Stimulated activated CD8-positive, alpha-beta memory T cell treated with anti-CD3 and anti-CD28 coated beads, Interleukin-4, amount 100 ng/mL, for 24 hours (primary cell): Measurements from ENCODE around the gene TLR4.

Source experiments
- DNase-seq: peaks from one replicate; pipeline ENCODE4 v3.0.0-alpha.2; 2020; ENCODE audit warnings: low read depth

TLR4 gene

DNA sequence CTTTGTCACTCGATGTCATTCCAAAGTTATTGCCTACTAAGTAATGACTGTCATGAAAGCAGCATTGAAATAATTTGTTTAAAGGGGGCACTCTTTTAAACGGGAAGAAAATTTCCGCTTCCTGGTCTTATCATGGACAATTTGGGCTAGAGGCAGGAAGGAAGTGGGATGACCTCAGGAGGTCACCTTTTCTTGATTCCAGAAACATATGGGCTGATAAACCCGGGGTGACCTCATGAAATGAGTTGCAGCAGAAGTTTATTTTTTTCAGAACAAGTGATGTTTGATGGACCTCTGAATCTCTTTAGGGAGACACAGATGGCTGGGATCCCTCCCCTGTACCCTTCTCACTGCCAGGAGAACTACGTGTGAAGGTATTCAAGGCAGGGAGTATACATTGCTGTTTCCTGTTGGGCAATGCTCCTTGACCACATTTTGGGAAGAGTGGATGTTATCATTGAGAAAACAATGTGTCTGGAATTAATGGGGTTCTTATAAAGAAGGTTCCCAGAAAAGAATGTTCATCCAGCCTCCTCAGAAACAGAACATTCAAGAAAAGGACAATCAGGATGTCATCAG lies 11.3 kb downstream of the TLR4 start:
- no peak for DNase-seq

DNA sequence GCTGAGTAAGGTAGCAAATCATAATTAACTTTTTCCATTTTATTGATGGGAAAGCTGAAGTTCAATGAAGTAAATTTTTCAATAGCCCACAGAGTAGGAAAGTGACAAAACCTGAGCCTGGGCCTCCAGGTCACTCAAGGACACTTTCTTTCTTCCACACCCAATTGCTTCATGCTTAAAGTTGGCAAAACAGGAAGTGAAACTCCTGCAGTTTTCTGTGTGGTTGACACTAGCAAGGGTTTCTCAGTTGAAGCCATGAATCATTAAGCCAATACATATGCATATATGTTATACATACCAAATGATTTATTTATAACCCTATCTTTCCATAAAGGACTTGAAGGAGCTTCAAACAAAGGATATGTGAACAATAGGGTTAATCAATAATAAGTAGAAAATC lies 13.9 kb downstream of the TLR4 start:
- no peak for DNase-seq

DNA sequence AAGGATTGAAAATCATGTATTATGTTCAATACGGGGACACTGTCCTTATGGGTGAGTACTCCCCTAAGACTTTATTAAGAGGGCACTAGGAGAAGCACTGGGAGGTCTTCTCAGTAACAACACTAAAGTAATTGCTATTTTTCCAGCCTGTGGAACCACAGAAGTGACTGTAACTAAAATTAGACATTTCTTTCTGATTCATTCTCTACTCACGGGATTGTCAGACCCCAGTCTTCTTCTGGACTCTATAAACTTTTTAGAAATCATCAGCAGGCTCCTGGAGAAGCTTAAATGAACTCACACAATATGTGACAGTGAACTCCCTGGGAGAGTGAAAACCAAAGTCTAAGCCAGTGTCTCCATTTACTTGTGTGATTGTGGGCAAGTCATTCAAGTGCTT lies 14.5 kb downstream of the TLR4 start:
- no peak for DNase-seq

DNA sequence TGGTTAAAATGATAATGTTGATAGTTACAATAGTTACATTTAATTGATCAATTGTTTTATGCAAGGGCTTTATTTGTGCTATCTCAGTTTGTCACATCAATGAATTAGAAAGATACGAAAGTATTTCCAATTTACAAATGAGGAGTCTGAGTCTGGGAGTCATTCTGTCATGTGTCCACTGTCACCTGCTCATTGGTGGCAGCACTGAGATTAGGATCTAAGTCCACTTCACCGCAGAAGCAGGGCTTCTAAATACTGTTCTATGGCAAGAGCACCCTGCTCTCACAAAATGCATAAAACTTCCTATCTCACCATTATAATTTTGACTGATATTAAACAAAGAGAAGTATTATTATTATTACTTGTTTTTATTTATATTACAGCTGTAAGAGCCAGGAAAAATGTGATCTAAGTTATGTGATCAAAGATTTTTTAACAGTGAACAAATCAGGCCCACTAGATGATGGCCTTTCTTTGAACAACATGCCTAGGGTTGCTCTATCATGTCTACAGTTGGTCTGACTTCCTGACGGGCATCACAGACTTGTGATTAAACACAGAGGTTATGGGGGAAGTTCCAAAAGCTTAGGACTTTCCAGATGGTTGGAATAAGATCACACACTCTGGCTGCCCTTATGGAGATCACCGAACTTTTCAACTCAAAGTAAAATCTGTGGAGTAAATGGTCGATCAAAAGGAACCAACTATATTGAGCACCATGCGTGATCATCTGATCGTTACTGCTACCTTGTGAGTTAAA lies 15.1 kb downstream of the TLR4 start:
- no peak for DNase-seq

DNA sequence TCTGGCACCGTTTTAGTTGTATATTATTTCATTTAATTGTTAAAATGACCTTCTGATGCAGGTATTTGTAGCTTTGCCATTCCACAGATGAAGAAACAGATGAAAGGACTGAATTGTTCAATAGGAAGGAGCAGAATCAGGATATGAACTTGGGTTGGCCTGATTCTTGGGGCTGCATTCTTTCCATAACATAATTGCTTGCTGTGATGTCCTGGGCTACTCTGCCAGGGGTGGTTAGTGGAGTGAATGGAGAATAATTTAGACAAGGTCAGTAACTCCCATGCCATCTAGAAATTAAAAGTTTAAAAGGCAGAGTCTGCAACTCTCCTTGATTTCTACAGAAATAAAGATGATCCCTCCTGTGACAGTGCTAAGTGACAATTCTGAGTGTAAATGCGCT lies 15.9 kb downstream of the TLR4 start:
- DNase-seq = no peak

DNA sequence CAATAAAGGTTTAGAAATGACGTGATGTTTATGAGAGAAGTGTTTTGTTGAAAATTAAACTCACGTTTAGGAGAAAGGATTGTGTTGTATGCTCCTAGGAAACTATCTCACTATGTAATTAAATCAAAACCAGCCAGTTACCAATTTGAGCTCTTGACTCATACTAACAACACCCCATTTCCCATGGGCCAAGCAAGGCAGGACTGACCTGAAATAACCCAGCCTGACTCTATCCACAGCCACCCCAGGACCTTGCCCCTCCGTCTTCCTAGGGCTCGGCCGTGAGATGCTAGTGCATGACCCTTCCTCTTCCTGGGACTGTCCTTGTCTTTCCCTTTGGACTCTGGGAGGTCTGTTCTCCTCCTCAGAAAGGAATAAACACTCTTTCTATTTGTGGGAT lies 16.4 kb downstream of the TLR4 start:
- no peak for DNase-seq

DNA sequence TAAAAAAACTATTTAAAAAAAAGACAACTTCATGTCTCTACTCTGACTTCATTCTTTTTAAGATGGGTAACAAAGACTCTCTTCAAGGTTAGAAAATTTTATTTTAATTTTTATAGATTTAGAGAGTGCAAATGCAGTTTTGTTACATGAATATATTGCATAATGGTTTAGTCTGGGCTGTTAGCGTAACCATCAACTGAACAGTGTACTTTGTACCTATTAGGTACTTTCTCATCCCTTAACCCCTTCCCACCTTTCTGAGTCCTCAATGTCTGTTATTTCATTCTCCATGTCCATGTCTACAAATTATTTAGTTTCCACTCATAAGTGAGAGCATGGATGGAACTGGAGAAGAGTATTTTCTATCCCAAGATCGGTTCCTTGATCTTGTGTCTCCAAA lies 16.8 kb downstream of the TLR4 start:
- no peak for DNase-seq

DNA sequence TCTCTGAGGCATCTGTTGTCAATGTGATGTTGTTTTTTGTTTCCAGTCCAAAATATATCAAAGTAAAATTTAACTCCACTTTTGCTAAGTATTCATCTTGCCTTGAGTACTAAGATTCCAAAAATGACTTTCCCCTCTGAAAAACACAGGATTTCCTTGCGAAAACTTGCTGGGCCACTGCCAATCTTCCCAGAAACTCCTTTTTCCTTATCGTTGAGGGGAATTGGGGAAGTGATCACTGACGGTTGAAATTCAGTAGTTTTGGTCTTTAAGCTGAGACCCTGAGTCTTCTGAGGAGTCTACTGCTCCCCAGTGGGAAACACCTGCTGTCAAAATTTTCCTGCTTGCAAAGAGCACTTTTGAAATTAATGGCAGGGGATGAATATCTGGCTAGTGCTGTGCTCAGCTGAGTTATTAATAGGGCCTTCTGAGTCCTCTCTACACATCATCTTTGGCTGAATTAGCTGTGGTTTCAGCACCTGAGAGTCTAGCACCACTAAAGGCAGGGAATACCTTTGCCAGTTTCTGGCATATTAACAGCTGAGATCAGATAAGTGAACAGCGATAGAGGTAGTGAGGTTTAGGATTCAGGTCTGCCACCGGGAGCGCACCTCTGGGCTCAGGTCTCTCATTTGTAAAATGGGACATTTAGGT lies 18.0 kb downstream of the TLR4 start:
- DNase-seq = no peak

DNA sequence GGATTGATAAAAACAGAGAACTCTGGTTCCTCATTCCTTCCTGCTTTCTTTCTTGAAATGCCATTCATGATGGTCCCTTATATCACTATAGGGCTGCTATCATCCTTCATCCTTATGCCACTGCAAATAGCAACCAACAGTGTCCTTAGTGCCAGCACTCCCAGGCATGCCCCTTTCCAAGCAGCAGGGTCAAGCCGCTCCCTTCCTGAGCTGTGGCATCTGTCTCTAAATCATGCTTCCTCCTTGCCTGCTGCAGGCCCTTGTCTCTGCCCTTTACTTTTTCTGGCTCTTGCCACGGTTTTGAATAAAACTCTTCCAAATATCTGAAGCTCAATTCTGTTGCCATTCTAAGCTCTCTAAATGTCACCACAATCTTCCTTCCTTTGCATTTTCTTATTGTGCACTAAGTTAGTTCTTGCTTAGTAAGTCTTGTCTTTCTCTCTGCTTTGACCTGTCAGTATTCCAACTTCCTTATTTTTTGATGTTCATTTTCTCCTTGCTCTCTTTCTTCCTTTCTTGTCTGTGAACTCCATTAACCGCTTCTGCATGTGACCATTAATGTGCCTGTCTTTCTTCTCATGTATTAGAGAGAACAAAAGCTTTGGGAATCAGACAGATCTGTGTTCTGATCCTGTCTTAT lies 19.9 kb downstream of the TLR4 start:
- DNase-seq = no peak

DNA sequence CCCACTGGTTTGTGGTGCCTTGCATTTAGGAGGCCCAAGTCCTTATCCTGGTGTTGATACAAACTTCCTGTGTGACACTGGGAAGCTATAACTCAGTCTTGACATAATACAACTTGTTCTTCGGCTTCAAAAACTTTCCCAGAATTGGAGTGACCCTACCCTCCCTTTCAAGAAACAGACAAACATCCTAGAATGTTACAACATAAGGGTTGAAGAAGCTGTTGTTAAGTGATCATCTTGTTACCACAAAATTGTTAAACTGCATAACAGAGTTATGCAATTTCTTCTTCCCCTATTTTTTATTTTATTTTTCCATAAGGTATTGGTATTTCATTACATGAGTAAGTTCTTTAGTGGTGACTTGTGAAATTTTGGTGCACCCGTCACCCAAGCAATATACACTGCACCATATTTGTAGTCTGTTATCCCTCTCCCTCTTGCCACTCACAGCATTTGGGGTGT lies 21.3 kb downstream of the TLR4 start:
- no peak for DNase-seq

DNA sequence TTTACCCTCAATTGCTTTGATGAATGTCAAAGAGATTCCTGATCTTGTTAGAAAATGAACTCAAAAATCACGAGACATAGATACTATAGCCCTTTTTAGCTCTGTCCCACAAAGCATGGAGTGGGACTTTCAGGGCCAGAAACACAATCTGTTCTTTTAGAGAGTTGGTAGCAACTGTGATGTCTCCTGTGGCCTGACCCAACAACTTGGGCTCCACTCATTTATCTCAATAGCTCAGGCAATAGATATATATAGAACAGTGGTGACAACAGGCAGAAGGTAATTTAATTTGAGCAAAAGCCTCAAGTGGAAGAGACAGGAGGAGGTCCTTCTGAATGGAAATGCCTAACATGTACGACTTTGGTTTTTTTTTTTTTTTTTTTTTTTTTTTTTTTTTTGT lies 25.2 kb downstream of the TLR4 start:
- DNase-seq = no peak

DNA sequence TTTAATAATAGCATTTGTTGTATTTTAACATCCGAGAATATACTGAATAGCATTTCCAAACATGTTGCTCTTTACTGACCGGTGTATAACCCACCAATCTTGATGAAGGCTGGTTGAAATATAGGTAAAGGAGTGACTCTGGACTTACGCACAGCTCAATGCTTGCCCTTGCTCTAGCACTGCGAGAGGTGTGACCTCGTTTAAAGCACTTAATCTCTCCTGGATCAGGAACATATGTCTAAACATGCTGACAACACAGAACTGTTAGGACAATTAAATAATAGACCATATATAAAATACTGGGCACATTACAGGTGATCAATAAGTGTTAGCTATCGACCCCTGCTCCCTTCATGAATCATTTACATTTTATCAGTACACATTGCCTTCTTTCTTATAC lies 28.3 kb downstream of the TLR4 start:
- no peak for DNase-seq

DNA sequence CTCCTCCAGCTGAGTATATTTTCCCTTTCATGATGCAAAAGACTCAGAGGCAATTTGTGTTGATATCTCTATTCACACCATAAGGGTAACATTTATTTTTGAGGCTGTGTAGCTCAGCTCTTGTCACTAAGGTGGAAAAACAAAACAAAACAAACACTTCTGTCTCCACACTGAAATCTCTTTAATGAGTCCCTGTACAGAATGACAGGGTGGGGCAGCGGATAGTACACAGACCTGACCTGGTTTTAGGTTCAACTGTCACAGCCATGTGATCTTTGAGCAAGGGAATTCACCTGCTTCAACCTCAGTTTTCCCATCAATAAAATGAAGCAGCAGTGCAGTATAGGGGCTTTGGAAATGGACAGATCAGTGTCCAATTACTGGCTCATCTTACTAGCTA lies 29.3 kb downstream of the TLR4 start:
- no peak for DNase-seq

DNA sequence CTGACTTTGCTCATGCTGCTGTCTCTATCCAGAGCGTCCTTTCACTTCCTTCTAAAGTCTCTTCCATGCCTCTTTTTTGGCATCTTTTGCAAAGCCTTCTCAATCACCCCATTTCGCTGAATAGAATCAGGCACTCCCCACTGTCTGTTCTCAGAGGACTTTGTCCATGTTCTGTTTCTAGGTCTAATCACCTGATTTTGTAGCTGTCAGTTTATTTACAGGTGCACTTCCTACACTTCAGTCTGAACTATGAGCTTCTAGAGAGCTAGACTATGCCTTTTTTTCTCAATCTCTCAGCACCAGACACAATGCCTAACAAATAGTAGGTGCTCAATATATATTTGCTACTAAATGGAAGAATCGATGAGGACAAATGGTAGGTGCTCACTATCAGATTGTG lies 29.9 kb downstream of the TLR4 start:
- no peak for DNase-seq

DNA sequence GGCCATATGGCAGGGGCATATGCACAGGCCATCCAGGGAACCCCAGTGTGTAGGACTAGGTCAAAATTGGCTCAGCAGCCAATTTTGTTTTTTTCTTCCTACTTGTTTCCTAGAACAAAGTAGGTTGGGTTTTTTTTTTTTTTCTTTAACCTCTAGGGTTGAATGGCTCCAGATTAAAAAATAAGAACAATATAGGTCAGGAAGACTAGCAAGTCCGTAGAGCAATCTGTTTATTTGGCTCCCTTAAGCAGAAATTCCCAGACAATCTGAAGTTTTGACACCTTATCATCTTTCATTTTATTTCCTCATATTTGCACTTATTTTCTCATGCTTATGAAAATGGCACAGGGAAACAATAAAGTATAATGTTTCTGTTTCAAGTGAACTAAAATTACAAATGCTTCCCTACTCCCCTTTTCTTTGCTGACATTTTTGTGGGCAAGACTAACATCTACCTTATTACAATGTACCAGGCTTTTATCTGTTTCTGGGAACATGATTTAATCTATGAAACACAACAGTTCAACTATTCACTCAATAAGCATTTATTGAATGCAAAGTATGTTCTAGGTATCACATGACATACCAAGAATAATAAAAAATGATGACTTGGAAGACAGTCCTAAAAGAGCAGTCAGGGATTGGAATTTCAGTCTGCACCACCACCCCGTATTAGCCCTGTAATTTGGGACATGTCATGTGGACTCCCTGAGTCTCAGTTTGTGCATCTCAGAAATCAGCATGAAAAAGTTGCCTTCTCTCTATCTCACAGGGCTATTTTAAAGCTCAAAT lies 30.5 kb downstream of the TLR4 start:
- no peak for DNase-seq

DNA sequence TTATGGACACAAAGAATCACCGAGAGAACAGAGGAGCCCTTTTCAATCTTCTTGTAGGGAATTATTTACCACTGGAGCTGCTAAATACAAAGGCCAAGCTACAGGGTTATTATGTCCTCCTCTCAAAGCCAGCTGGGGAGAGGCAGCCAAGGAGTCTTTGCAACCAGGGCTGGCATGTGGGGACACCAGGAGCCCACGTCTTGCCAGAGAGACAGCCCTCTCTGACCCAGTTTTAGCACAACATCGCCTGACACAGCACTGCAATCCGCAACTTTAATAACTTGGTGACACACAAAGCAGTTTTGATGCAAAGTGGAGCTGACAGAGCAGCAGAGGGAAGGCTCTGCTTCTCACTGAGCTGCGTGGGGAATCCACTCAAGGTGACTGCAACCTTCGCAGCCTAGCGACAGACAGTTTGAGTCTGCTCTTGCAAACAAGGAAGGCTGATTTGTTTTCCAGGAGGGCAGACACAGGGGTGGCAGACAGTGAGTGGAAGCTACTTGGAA lies 33.6 kb downstream of the TLR4 start:
- DNase-seq = no peak

DNA sequence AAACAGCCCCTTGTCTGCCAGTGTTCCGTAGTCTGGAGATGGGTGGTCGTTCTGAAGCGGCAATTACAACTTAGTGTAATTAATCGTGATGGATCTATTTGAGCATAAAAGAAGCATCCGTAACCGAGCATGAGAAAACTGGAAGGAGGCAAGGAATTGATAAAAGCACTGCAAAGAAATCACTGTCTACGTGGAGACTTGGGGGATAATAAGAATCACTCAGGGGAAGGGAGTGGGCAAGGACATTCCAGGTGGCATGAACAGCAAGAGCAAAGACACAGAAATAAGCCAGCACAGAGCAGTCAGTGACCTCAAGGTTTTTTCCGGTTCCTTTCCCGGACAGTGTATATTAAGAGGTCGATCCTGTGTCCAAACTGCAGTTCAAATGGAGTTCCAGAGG lies 35.0 kb downstream of the TLR4 start:
- DNase-seq = no peak

DNA sequence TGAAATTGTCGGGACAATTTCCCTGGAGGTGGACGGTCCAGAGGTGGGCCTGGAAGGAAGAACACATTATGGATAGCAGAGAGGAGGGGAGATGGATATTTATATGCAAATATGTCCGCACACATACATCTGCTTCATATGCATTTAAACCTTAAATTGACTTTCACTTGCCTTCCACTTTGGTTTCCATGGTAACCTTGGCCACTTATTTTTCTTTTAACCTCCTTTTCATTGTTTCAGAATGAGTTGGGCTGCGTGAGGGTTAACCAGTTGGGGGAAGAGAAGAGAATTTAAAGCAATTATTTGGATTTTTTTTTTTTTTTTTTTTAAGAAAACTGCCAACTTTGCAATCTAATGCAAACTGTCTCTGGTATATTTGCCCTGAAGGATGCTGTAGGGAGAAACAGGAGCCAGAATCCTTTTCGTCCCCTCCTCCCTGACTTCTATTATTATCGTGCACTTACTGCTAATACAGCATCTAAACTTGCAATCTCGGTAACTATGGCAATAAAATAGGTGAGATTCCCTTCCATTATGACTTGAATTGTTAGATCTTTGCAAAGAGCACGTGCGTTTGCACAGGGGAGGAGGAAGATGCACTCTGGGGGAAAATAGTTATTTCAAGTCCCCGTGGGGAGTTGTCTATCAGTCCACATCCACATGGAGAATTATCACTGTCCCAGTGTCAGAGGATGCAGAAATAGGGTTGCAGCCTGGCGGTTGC lies 35.6 kb downstream of the TLR4 start:
- DNase-seq = no peak

DNA sequence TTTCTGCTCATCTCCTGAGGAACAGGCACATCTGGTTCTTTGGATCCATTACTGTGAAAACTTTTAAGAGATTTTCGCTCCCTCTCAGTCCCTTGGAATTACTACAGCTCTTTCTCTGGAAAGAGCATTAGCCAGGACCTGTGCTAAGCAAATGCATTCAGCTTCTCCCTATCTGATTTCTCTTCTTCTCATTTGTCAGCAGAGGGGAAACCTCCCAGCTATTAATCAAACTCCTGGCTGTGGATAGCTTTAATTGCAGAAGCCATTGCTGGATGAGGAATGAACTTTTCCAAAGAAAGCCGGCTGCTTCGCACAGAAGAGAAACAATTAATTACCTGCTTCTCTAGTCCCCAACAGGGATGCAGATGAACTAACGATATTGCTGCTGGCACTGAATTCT lies 37.9 kb downstream of the TLR4 start:
- no peak for DNase-seq

DNA sequence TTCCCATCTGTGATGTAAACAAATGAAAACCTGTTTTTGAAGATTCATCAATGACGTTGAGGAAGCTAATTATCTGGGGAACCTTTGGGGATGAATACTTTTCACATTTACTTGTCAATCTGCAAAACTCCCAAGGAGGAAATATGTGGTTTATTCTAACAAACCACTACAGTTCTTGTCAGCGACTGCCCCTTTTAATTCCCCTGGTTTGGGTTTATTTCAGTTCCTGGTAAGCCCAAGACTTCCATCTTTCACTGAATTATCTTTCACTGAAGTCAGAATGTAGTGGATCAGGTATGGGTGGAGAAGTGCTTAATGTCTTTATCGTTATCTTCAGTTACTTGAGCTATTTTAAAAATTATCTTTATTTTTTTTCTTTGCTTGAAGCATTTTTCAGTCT lies 40.2 kb downstream of the TLR4 start:
- DNase-seq = no peak

DNA sequence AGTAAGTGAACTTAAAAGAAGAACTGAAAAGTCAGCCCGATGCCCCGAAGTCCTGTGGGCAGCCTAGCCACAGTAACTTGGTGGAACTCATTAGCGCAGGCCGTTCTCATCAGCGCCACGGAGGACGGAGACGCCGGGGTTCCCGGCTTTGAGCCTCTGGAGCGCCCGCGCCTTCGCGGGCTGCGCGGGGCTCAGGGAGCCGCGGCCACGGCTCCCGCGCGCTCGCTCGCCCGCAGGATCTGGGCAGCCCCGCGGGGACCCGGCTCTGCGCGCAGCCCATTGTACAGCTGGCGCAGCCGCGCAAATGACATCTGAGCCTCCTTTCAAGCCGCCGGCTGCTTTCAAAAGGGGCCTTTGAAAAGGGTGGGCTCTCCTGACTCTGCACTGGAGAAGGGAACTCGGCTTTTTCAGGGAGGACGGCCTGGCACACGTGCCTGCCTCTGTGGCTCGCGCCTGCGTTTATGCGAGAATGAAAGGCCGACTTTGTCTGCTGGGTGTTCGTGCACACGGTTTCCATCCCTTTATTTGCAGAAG lies 40.7 kb downstream of the TLR4 start:
- DNase-seq = no peak
